Osteocyte (in vitro differentiated cells): ENCODE data around the gene PSMB7. TPM values are rescaled to one million over a fixed set of nuclear protein-coding genes. Genes with fewer than 3 reads are reported as not detected.

Experiments
- DNase-seq: peaks from one replicate; pipeline ENCODE4 v3.0.0; 2021; ENCODE audit warnings: mixed read lengths; ENCODE audit not compliant: unreplicated experiment; ENCODE audit errors: extremely low spot score
- H3K27ac Mint-ChIP-seq: one replicate; pipeline ENCODE4 v1.8.0; 2021; ENCODE audit warnings: mild to moderate bottlenecking, mixed read lengths; ENCODE audit not compliant: unreplicated experiment
- H3K27me3 Mint-ChIP-seq: one replicate; pipeline ENCODE4 v1.8.0; 2021; ENCODE audit warnings: mixed read lengths; ENCODE audit not compliant: unreplicated experiment
- H3K36me3 Mint-ChIP-seq: one replicate; pipeline ENCODE4 v1.8.0; 2021; ENCODE audit warnings: mixed read lengths; ENCODE audit not compliant: unreplicated experiment
- H3K4me1 Mint-ChIP-seq: one replicate; pipeline ENCODE4 v1.8.0; 2021; ENCODE audit warnings: mixed read lengths; ENCODE audit not compliant: unreplicated experiment
- H3K4me3 Mint-ChIP-seq: one replicate; pipeline ENCODE4 v1.8.0; 2021; ENCODE audit warnings: mild to moderate bottlenecking, moderate library complexity, mixed read lengths; ENCODE audit not compliant: unreplicated experiment
- H3K9me3 Mint-ChIP-seq: one replicate; pipeline ENCODE4 v1.8.0; 2021; ENCODE audit warnings: mixed read lengths; ENCODE audit not compliant: unreplicated experiment
- CTCF ChIP-seq: fragments of 200-600 bp; sonication (generic); IDR thresholded peaks from 2 replicates; pipeline ENCODE4 v1.5.0; 2021; ENCODE audit warnings: antibody characterized with exemption, mild to moderate bottlenecking, moderate library complexity
- total RNA-seq: library from RNA; stranded (reverse); gene quantifications from 2 replicates; pipeline ENCODE4 v1.2.1, GENCODE V29; 2021

Gene PSMB7
- total RNA-seq, 1 donor from 2014 or later: 140 TPM

DNA sequence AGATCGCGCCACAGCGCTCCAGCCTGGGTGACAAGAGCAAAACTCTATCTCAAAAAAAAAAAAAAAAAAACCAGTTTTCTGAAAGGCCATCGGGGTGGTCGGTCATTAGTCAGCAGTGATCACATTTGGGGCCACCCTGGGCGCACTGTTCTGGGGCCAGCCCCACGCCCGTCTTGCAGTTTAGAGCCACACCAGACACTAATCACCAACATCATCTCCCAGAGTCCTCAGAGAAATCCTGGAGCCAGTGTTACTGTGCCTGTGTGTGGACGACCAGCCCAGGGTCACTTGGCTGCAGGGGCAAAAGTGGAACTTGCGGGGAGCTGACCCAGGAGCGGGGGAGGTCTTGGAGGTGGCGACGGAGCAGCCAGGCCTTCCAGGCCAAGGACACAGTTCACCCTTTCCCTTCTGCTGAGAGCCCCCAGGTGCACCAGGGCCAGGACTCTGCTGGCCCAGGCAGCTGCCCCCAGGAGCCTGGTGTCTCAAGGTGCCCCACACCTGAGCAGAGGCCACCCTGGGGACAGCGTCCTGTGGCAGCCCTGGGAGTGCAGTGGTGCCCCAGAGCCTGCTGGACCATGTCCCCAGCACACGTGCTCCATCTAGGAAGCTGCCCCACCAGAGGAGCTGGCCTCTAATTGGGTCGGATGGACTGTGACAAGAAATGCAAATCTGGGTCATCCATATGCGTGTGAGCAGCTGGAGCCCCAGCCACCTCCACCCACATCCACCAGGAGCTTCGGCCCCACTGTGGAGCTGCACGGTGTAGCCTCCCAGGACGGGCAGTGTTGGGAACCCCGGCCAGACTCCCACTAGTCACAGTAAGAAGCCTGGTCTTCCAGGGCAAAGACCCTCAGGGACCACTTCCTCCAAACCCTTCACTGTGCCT is 106.4 kb downstream of the PSMB7 start:
- Mint-ChIP-seq H3K36me3 (peaks cover 35% of the 10 kb centered on the region), H3K27me3 (no peaks in the 10 kb centered on the region), H3K9me3 (no peaks in the 10 kb centered on the region), H3K4me3 (no peak overlapping the region), H3K4me1 (peaks cover 45% of the 10 kb centered on the region), H3K27ac (peak overlapping the region; percentile 79)
- DNase-seq: no peak
- no peak for TF ChIP-seq CTCF

GRCh38 chr9:124307379-124308030 is 107.7 kb downstream of the PSMB7 start:
- Mint-ChIP-seq H3K9me3 (no peaks in the 10 kb centered on the region), H3K36me3 (peaks cover 42% of the 10 kb centered on the region), H3K27ac (no peak overlapping the region), H3K4me3 (no peak overlapping the region), H3K27me3 (no peaks in the 10 kb centered on the region), H3K4me1 (peaks cover 45% of the 10 kb centered on the region)
- TF ChIP-seq CTCF: no peak
- DNase-seq: no peak

DNA sequence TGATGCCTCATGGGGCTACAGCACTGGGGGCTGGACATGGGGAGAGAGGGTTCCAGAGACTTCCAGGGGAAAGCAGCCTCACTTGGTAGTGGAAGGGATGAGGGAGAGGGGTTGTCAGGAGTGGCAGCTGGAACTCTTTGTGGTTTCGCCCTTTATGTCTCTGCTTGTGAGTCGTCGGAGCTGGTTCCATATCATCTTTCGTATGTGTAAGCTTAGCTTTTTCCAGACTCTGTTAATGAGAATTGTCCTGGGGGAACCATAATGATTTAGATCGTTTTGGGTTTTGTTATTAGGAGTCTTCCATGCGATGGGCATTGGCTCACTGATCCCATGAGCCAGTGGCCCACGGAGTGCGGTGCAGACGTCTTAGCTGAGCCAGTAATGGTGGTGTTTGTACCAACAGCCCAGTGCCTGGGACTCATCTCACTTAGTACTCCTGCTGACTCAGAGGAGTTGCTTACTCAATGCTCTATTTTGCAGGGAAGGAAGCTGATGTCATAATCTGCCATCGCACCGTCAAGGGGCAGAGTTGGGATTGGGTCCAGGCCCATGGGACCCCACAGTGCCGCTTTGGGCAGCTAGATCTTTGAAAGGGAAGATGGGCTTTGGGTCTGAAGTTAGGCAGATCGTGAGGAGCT is 109.0 kb downstream of the PSMB7 start:
- TF ChIP-seq CTCF: no peak
- Mint-ChIP-seq H3K4me1 (peaks cover 43% of the 10 kb centered on the region), H3K27ac (peak overlapping the region; percentile 92), H3K27me3 (no peaks in the 10 kb centered on the region), H3K4me3 (no peak overlapping the region), H3K9me3 (no peaks in the 10 kb centered on the region), H3K36me3 (peaks cover 40% of the 10 kb centered on the region)
- no peak for DNase-seq

GRCh38 chr9:124304285-124304684 is 111.0 kb downstream of the PSMB7 start:
- Mint-ChIP-seq H3K4me1 (peaks cover 43% of the 10 kb centered on the region), H3K27me3 (no peaks in the 10 kb centered on the region), H3K4me3 (no peak overlapping the region), H3K9me3 (no peaks in the 10 kb centered on the region), H3K27ac (no peak overlapping the region), H3K36me3 (peaks cover 35% of the 10 kb centered on the region)
- no peak for TF ChIP-seq CTCF
- no peak for DNase-seq

- peaks cover 35% of the 10 kb centered on the region for H3K36me3 Mint-ChIP-seq
- H3K27ac Mint-ChIP-seq: no peak overlapping the region
- peaks cover 43% of the 10 kb centered on the region for H3K4me1 Mint-ChIP-seq
- no peak for DNase-seq
- H3K27me3 Mint-ChIP-seq: no peaks in the 10 kb centered on the region
- TF ChIP-seq CTCF: no peak
- H3K4me3 Mint-ChIP-seq: no peak overlapping the region
- no peaks in the 10 kb centered on the region for H3K9me3 Mint-ChIP-seq
Measured at GRCh38 chr9:124303762-124304161, 111.5 kb downstream of the PSMB7 start.
